Ishikawa (cell line): ENCODE measurements around the gene IQCH.

Source experiments
- CEBPB ChIP-seq: IDR thresholded peaks from 2 replicates; pipeline ENCODE4 v1.6.1; 2012
- CREB1 ChIP-seq: IDR thresholded peaks from 2 replicates; pipeline ENCODE4 v1.6.1; 2012; ENCODE audit warnings: low read depth
- EGR1 ChIP-seq: IDR thresholded peaks from 2 replicates; pipeline ENCODE4 v1.6.1; 2012
- EP300 ChIP-seq: IDR thresholded peaks from 2 replicates; pipeline ENCODE4 v1.6.1; 2012; ENCODE audit warnings: borderline replicate concordance
- FOXM1 ChIP-seq: IDR thresholded peaks from 2 replicates; pipeline ENCODE4 v1.6.1; 2012; ENCODE audit warnings: low read depth, borderline replicate concordance
- NFIC ChIP-seq: IDR thresholded peaks from 2 replicates; pipeline ENCODE4 v1.6.1; 2012
- RAD21 ChIP-seq: IDR thresholded peaks from 2 replicates; pipeline ENCODE4 v1.6.1; 2012; ENCODE audit warnings: low read depth
- TAF1 ChIP-seq: IDR thresholded peaks from 2 replicates; pipeline ENCODE4 v1.6.1; 2012; ENCODE audit warnings: low read depth, mild to moderate bottlenecking
- TCF12 ChIP-seq: IDR thresholded peaks from 2 replicates; pipeline ENCODE4 v1.6.1; 2012; ENCODE audit warnings: low read depth
- TEAD4 ChIP-seq: IDR thresholded peaks from 2 replicates; pipeline ENCODE4 v1.6.1; 2012
- YY1 ChIP-seq: IDR thresholded peaks from 2 replicates; pipeline ENCODE4 v1.6.1; 2012; ENCODE audit warnings: low read depth
- ZBTB7A ChIP-seq: IDR thresholded peaks from 2 replicates; pipeline ENCODE4 v1.6.1; 2012; ENCODE audit warnings: low read depth
- TF ChIP-seq, protein P1 (sequence below): IDR thresholded peaks from 2 replicates; pipeline ENCODE4 v1.6.1; 2012
- TF ChIP-seq, protein P2 (sequence below): IDR thresholded peaks from 2 replicates; pipeline ENCODE4 v1.6.1; 2012
- TF ChIP-seq, protein P3 (sequence below): IDR thresholded peaks from 2 replicates; pipeline ENCODE4 v1.6.1; 2012; ENCODE audit warnings: low read depth, mild to moderate bottlenecking

Gene IQCH

DNA sequence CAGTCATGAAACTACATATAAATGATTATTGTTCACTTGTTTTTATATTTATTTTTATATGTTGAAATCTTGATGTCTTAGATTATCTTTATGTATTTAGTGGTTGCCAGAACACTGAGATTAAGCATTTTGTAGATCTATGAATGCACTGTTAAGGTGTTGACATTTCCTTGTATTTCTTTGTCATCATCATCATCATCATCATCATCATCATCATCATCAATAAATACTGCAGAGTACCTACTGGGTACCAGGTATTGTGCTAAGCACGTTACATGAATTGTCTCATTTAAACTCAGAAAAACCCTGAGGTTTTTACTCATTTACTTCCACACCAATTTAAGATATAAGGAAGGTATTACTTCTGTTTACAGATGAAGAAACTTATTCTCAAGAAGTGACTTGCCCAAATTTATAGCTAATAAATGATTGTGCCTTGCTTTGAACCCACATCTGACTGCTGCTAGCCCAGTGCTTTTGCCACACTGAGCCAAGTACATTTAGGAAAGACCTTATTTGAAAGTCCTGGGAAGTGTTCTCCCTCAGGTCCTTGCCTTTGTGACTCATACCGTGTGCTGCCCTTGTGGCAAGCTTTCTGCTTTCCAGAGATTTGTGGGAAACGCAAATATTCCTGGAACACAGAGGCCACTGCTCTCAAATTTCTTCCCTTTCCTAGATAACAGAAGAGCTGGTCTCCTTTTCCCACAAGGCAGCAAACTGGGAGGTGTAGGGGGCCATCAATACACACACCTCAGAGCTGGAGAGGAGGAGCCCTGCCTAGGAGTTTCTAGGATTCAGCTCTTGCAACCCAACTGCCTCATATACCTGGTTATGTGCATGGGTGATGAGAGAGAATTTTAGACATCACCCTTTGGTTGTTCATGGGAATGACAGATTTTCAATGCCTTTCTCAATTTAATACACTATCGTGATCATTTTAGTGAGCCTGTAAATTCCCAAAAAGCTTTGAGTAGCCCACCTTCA lies 150.9 kb downstream of the IQCH start:
- TF ChIP-seq EGR1 (no peak), FOXM1 (no peak)
- TF ChIP-seq, protein P1, sequence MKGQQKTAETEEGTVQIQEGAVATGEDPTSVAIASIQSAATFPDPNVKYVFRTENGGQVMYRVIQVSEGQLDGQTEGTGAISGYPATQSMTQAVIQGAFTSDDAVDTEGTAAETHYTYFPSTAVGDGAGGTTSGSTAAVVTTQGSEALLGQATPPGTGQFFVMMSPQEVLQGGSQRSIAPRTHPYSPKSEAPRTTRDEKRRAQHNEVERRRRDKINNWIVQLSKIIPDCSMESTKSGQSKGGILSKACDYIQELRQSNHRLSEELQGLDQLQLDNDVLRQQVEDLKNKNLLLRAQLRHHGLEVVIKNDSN = no peak

DNA sequence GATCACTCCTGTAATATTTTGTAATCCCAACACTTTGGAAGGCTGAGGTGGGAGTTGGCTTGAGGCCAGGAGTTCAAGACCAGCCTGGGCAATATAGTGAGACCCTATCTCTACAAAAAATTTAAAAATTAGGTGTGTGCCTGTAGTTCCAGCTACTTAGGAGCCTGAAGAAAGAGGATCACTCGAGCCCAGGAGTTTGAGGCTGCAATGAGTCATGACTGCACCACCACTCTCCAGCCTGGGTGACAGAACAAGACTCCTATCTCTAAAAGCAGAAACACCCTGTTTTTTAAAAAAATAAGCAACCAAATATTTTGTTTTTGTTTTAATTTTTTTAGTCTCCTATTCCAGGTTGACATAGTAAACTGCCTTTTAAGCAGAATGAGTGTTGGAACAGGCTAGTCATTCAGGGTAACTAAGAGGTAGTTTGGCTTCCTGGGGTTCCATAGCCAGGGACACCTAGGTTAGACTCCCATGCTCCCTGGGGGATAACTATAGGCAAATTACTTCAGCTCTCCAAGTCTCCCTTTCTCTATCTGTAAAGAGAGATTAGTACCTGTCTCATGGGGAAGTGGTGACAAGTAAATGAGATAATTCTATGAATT lies 151.8 kb downstream of the IQCH start:
- TF ChIP-seq, protein P2, sequence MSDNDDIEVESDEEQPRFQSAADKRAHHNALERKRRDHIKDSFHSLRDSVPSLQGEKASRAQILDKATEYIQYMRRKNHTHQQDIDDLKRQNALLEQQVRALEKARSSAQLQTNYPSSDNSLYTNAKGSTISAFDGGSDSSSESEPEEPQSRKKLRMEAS = no peak
- TF ChIP-seq RAD21 (no peak), TAF1 (no peak), CREB1 (no peak), FOXM1 (no peak), EP300 (no peak), TEAD4 (no peak), EGR1 (no peak), ZBTB7A (no peak), YY1 (no peak), NFIC (no peak)
- TF ChIP-seq, protein P3, sequence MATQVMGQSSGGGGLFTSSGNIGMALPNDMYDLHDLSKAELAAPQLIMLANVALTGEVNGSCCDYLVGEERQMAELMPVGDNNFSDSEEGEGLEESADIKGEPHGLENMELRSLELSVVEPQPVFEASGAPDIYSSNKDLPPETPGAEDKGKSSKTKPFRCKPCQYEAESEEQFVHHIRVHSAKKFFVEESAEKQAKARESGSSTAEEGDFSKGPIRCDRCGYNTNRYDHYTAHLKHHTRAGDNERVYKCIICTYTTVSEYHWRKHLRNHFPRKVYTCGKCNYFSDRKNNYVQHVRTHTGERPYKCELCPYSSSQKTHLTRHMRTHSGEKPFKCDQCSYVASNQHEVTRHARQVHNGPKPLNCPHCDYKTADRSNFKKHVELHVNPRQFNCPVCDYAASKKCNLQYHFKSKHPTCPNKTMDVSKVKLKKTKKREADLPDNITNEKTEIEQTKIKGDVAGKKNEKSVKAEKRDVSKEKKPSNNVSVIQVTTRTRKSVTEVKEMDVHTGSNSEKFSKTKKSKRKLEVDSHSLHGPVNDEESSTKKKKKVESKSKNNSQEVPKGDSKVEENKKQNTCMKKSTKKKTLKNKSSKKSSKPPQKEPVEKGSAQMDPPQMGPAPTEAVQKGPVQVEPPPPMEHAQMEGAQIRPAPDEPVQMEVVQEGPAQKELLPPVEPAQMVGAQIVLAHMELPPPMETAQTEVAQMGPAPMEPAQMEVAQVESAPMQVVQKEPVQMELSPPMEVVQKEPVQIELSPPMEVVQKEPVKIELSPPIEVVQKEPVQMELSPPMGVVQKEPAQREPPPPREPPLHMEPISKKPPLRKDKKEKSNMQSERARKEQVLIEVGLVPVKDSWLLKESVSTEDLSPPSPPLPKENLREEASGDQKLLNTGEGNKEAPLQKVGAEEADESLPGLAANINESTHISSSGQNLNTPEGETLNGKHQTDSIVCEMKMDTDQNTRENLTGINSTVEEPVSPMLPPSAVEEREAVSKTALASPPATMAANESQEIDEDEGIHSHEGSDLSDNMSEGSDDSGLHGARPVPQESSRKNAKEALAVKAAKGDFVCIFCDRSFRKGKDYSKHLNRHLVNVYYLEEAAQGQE = no peak
- TF ChIP-seq, protein P1 = no peak

DNA sequence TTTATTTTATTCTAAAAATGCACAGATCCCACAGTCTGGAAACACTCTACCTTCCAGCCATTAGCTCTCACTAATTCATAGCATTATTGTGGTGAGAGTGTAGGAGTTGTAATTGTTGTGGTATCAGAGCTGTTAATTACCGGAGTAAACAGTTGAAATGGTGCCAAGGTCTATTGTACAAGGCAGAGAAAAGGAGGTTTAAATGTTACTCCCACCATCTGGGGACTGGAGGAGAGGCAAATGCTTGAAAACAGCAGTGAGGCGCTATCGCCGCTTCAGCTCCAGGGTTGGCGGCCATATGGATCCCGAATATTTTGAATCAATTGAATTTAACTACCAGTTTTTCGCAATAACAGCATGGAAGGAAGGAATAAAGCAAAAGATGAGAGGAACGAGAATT lies 153.2 kb downstream of the IQCH start:
- TF ChIP-seq RAD21 (no peak), EP300 (no peak), NFIC (no peak), TEAD4 (no peak), CREB1 (no peak), ZBTB7A (no peak), YY1 (no peak), CEBPB (no peak), FOXM1 (no peak)
- TF ChIP-seq, protein P2 = no peak
- TF ChIP-seq, protein P1 = no peak
- TF ChIP-seq, protein P3 = no peak

DNA sequence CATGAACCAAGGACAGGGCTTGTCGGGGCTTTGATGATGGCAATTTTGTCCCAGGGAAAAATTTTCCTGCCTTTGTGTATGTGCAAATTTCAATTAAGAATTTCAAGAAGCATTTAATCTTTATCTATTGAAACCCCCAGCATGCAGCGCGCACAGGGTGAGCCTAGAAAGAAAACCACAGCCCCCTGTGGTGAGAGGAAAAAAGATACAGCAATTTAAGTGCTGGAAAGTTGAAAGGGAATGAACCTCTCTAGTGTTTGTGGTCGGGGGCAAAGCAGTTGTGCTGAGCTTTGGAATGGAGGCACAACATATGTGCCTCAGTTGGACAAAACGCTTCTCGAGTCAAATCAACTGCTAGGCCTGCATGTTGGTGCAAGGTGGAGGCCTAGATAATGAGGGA lies 154.6 kb downstream of the IQCH start:
- TF ChIP-seq ZBTB7A = no peak
- TF ChIP-seq, protein P1 = no peak

DNA sequence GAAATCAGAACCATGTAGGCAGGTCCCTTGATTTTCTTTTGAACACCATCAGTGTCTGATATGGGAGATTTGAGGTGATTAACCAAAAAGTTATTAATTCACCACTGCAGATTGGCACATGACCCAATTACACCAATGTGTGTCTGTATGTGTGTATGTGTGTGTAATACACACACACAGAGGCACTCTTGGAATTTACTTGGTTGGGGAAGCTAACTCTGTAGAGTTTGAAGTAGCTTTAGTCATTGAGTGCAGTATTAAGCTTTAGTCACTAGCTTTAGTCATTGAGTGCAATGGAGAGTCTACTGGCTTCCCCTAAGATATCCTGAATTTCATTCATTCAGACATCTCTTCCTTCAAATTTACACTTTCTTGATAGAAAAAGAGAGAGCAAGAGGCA lies 156.9 kb downstream of the IQCH start:
- TF ChIP-seq FOXM1 (no peak), RAD21 (no peak), CREB1 (no peak), TEAD4 (no peak), EP300 (no peak), NFIC (no peak), EGR1 (no peak), TCF12 (no peak), CEBPB (no peak), TAF1 (no peak), YY1 (no peak), ZBTB7A (no peak)
- TF ChIP-seq, protein P2 = no peak
- TF ChIP-seq, protein P1 = no peak
- TF ChIP-seq, protein P3 = no peak
